ENCODE results near the gene IQCH.
A peak's percentile ranks its signal among the peaks of the same experiment; 100 is the strongest.

IQCH gene

DNA sequence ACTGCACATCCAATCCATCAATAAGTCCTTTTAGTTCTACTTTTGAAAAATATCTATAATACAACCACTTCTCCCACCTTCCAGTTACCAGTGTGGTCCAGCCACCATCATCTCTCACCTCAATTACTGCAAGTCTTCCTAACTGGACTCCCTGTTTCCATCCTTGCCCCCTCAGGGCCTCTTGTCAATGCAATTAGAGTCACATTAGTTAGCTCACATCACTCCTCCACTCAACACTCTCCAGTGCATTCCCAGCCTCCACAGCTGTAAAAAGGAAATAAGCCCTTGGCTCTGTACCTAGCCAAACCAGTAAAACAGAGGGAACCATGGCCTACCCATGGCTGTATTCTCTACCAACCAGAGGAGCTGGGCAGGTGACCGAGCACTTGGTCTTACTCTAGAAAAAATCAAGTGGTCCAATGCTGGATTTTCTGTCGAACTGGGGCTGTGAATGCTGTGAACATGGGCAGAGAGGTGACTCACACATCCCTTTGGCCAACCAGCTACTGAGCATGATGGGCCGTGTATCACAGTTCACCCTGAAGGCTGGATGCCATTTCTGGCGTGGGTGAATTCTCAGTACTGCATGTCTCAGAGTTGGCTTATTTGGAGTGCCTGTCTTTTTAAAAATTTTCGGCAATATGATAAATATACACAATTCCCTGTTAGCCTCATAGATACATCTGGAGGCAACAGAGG is 203.9 kb downstream of the IQCH start:
- no peak for DNase-seq

GRCh38 chr15:67460521-67460920 is 205.9 kb downstream of the IQCH start:
- DNase-seq, result no peak

- DNase-seq, result no peak
Observed at GRCh38 chr15:67461735-67462134, 207.1 kb downstream of the IQCH start.

- DNase-seq, result no peak
Observed at GRCh38 chr15:67462875-67463274, 208.3 kb downstream of the IQCH start.

DNA sequence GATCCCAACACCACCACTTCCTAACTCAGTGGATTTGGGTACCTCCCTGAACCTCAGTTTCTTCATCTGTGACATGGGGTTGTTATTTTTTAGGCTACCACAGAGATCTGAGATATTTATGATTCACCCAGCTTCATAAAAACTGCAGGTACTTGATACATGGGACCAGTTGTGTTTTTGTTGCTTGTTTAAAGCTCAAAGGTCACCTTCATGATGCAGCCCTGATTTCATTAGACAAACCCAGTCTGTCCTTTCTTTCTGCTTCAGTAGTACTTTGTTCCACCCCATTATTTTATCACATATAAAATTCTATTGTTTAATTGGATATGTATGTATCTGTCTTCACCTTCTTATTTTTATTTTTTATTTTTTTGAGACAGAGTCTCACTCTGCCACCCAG is 208.9 kb downstream of the IQCH start:
- DNase-seq, result no peak

DNA sequence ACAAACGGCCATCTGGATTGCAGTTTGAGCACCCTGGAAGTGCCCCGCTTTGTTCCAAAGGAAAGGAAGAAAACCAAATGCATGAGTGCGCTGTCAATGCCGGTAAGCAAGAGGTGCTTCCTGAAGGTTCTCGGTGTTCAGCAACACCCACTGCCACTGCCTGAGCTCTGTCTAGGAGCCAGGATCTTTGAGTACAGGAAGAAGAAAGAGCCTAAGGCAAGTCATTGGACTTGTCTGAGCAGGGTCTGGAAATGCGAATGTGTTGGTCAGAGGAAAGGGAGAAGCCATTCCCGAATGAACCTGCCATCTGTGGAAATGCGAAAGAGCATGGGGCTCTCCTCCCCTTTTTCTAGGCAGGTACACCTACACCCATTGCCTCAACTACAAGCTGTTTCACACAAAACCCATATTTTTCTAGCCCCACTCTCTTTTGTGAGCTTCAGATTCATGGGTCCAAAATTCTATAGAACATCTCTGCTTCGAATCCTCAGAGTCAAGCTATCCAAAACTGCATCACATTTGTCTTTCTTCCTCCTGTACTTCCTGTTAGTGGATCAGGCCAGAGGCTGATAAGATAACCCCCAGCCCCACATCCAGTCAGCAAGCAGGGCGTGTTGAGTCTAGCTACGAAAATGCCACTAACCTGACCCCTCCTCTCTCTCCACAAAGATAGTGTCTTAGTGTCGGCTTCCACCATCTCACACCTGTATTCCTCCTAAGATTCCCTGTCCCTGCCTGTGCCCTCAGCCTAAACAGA is 210.8 kb downstream of the IQCH start:
- DNase-seq, result no peak

- peak in 1 of 2 experiments; percentile 31 for DNase-seq
Observed at GRCh38 chr15:67468416-67468815, 213.8 kb downstream of the IQCH start.

GRCh38 chr15:67469680-67470079 is 215.1 kb downstream of the IQCH start:
- DNase-seq, result no peak

DNA sequence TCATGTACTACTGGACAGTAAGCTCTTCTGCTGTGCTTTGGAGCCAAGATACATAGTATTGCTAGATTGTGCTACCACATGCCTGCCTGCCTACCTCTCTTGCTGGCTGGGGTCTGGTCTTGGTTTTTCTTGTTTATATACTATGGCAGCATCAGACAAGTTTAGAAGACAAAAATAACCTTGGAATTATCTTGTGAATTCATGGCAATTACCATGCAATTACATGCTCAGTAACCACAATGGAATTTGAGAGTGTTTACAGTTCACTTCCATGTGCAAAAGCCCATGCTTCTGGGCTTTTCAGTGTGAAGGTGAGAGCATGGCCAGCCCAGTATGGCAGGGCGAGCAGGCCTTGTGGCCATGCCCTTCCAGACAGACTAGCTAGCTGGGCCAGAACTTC is 218.4 kb downstream of the IQCH start:
- DNase-seq, result no peak

DNA sequence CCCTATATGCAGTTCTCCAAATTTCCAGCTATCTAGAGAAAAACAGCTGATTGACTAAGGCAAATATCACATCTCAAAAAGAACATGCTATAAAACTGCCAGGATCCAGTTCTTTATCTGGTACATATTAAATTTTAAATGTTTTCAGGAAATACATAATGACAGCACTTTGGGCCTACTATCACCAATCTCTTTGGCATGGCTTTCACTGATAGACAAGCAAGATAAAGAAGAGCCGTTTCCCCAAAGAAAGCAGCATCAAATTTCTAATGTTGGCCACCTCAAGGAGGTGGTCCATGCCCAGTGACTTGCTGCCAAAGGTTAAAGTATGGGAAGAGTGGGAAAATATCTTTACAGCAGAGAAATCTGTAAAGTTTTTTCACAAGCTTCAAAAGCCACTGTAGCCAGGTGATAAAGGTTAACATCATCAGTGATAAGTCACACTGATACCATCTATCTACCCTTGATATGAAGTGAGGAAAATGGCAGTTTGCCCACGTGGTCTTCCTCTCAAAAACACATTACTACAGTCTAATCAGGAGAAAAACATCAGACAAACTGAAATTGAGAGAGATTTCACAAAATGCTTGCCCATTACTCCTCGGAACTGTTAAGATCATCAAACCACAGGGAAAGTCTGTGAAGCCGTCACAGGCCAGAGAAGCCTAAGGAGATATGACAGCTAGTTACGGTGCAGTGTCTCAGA is 220.0 kb downstream of the IQCH start:
- no peak for DNase-seq

DNA sequence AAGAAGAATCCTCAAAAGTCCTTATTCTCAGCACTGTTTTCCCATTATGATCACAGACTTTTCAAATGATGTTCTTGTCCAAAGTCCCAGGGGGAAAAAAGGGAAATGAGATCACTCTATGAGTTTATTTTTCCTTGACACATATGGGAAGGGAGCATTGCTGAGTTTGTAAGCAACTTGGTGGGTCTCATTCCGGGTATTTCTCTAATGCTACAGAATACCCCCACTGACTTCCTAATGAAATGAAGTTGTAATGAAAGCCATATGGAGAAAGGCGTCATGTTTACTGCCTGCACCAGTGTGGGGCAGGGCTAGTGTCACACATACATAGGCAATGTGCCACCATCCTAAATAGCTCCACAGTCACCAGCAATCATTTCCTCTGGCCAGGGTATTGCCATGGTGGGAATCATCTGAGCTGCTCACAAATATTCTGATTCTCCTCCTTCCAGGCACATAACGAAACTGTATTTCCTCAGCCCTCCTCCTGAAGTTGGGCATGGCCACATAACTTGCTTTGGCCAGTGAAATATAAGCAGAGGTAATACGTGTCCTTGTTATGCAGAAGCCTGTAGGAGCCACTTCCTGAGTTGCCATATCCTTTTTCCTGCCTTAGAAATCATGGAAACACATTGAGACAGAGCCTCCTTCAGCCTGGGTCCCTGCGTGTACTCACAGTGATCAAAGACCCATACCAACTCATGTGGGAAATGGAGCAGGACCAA is 225.4 kb downstream of the IQCH start:
- no peak for DNase-seq

DNA sequence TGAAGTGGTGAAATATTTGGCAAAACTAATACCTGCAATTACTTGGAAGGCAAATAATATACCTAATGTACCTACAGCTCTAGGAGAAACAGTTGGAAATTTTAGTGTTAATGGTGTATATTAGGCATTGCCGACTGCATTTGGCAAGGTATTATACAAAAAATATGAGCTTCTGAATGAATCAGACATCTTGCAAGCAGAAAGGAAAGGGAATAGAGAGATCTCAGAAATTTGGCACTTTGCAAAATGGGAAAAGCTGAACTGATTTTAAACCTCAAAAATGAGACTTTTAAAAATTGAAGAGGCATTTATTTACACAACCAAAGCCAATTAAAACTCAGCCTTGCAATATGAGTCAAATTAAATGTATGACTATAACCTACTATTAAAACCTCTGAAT is 226.2 kb downstream of the IQCH start:
- no peak for DNase-seq

GRCh38 chr15:67481680-67482079 is 227.1 kb downstream of the IQCH start:
- DNase-seq, result no peak

GRCh38 chr15:67495585-67495984 is 241.0 kb downstream of the IQCH start:
- no peak for DNase-seq

GRCh38 chr15:67501177-67501835 is 246.7 kb downstream of the IQCH start:
- peak in 1 of 2 experiments; percentile 6 for DNase-seq

GRCh38 chr15:67501836-67502461 is 247.4 kb downstream of the IQCH start:
- peak; percentile 33 to 82 for DNase-seq

- no peak for DNase-seq
Observed at GRCh38 chr15:67504056-67504455, 249.5 kb downstream of the IQCH start.

- no peak for DNase-seq
Observed at GRCh38 chr15:67504796-67505195, 250.2 kb downstream of the IQCH start.

GRCh38 chr15:67505675-67506572 is 251.3 kb downstream of the IQCH start:
- no peak for DNase-seq

GRCh38 chr15:67506775-67507747 is 252.5 kb downstream of the IQCH start:
- DNase-seq, result no peak
